ENCODE data around the gene ZBTB40. TPM values are rescaled to one million over a fixed set of nuclear protein-coding genes. Genes with fewer than 3 reads are reported as not detected.

Gene ZBTB40
- polyA plus RNA-seq, 1 of the 3 experiments (the other 2 are of a cell fraction), result 5.0 TPM

- DNase-seq, result peak; percentile 47
These were observed 23.0 kb upstream of the ZBTB40 start for GRCh38 chr1:22428672-22429071.

More at GRCh38 chr1:22428672-22429071, 23.0 kb upstream of the ZBTB40 start:
- H3K36me3 ChIP-seq (replicated peaks in 1 of 2; ENCODE audit: control insufficient read depth in 1 of 2, insufficient read depth in 2 of 2, low read length in 1 of 2), result no peaks in the 10 kb centered on the region
- H3K9me2 ChIP-seq, result no peaks in the 10 kb centered on the region
- no peaks in the 10 kb centered on the region for H3K4me1 ChIP-seq (ENCODE audit: control insufficient read depth in 1 of 2, insufficient read depth in 2 of 2, low read depth in 1 of 2, low read length in 1 of 2)
- no peak for TF ChIP-seq JUND (IDR thresholded peaks at IDR 0.05)
- TF ChIP-seq MXI1 (IDR thresholded peaks at IDR 0.05; ENCODE audit: low read depth, low read length), result no peak
- no peak for TF ChIP-seq REST (IDR thresholded peaks at IDR 0.05; ENCODE audit: low read depth, low read length)
- TF ChIP-seq GABPA (IDR thresholded peaks at IDR 0.05; ENCODE audit: low read depth), result no peak
- TF ChIP-seq ELF1 (IDR thresholded peaks at IDR 0.05), result peak; percentile 97
- no peak for TF ChIP-seq TEAD4 (IDR thresholded peaks at IDR 0.05; ENCODE audit: borderline replicate concordance, insufficient read depth)
- no peak for TF ChIP-seq TCF12 (IDR thresholded peaks at IDR 0.05)
- TF ChIP-seq FOSL2 (IDR thresholded peaks at IDR 0.05; ENCODE audit: borderline replicate concordance, low read depth), result no peak
- no peak for TF ChIP-seq FOXJ3 (CRISPR knock-in tag; IDR thresholded peaks at IDR 0.05)
- no peak for TF ChIP-seq CHD2 (IDR thresholded peaks at IDR 0.05; ENCODE audit: low read length, partially characterized antibody)
- no peak for TF ChIP-seq SIN3A (IDR thresholded peaks at IDR 0.05; ENCODE audit: borderline replicate concordance, low read depth, low read length)
- TF ChIP-seq RCOR1 (IDR thresholded peaks at IDR 0.05; ENCODE audit: low read length), result no peak
- peak; percentile 94 for TF ChIP-seq USF1 (IDR thresholded peaks at IDR 0.05; ENCODE audit: borderline replicate concordance, low read depth)
- TF ChIP-seq FOXM1 (IDR thresholded peaks at IDR 0.05; ENCODE audit: low read depth), result no peak
- TF ChIP-seq NFIC (IDR thresholded peaks at IDR 0.05; ENCODE audit: borderline replicate concordance), result no peak
- TF ChIP-seq PBX3 (IDR thresholded peaks at IDR 0.05), result no peak
- no peak for TF ChIP-seq MEF2A (IDR thresholded peaks at IDR 0.05; ENCODE audit: borderline replicate concordance, low read depth)
- TF ChIP-seq USF2 (IDR thresholded peaks at IDR 0.05; ENCODE audit: borderline replicate concordance, low read depth, low read length), result peak; percentile 33; the same call in 1 of the 2 replicates
- TF ChIP-seq TAF1 (IDR thresholded peaks at IDR 0.05; ENCODE audit: borderline replicate concordance, low read depth, low read length), result no peak
- TF ChIP-seq ZBTB33 (IDR thresholded peaks at IDR 0.05; ENCODE audit: borderline replicate concordance, low read depth), result no peak
- no peak for TF ChIP-seq EZH2phosphoT487 (IDR thresholded peaks at IDR 0.05; ENCODE audit: borderline replicate concordance, low read depth)
- no peak for TF ChIP-seq NRF1 (IDR thresholded peaks at IDR 0.05; ENCODE audit: low read depth, low read length)
- TF ChIP-seq SMC3 (IDR thresholded peaks at IDR 0.05; ENCODE audit: low read depth, low read length), result no peak
- no peak for TF ChIP-seq GATA2 (CRISPR knock-in tag; IDR thresholded peaks at IDR 0.05)
- no peak for TF ChIP-seq RFX5 (IDR thresholded peaks at IDR 0.05; ENCODE audit: low read length)
- no peak for TF ChIP-seq RXRA (IDR thresholded peaks at IDR 0.05; ENCODE audit: borderline replicate concordance, low read depth)
- no peak for TF ChIP-seq EP300 (IDR thresholded peaks at IDR 0.05; ENCODE audit: borderline replicate concordance in 1 of 2, low read depth in 1 of 2, low read length in 1 of 2)
- H3K4me2 ChIP-seq, result no peak overlapping the region
- 52% methylated on average over 5 of the region's 5 CpGs for WGBS (ENCODE audit: low lambda C conversion rate)
- no peaks in the 10 kb centered on the region; the same call in 1 of the 2 replicates for H3K27me3 ChIP-seq (ENCODE audit: insufficient read depth)
- ChIA-PET CTCF (interaction anchor here (4.7 to 8.3 kb wide), 2 partner anchors 9 to 212 kb away, joined by 19 to 49 read pairs; no protein-coding TSS in a partner anchor), POLR2A (no interaction called here)
- H3K9me3 ChIP-seq, result no peaks in the 10 kb centered on the region
- H3K79me2 ChIP-seq (ENCODE audit: insufficient read depth), result no peaks in the 10 kb centered on the region
- H3K4me3 ChIP-seq (ENCODE audit: low read depth in 2 of 2, low read length in 1 of 2), result peak overlapping the region in 1 of 2 experiments; percentile 6; a peak in 1 of 4 replicates
- H3F3A ChIP-seq (replicated peaks; ENCODE audit: insufficient read depth), result no peaks in the 10 kb centered on the region
- no peak overlapping the region for H3K27ac ChIP-seq (ENCODE audit: low read depth in 2 of 2, low read length in 1 of 2)
- H2AFZ ChIP-seq (ENCODE audit: low read depth), result peak overlapping the region; percentile 46; the same call in 1 of the 2 replicates
- no peak overlapping the region for H3K9ac ChIP-seq
- H4K20me1 ChIP-seq (ENCODE audit: insufficient read depth), result no peaks in the 10 kb centered on the region
